Subcutaneous abdominal adipose tissue (tissue), 5 donors: Measurements from ENCODE around the gene S1PR2.
"Not testable (repeated sequence)": the region's sequence is repeated elsewhere in the genome, so short reads cannot be mapped to it uniquely, and the experiment has no call there.

Source experiments
- H3K27ac ChIP-seq: one replicate; pipeline ENCODE4 v1.7.0; 2013; ENCODE audit warnings: low read depth, mild to moderate bottlenecking, inconsistent platforms, low read length, moderate library complexity
- H3K27me3 ChIP-seq, 5 donors: one replicate each; pipeline ENCODE4 v1.7.0; 2013; ENCODE audit warnings: low read length in 5 of 5, inconsistent platforms in 1 of 5; ENCODE audit not compliant: control insufficient read depth in 5 of 5, insufficient read depth in 4 of 5
- H3K36me3 ChIP-seq, 5 donors: one replicate each; pipeline ENCODE4 v1.7.0; 2013; ENCODE audit warnings: low read length in 5 of 5; ENCODE audit not compliant: control insufficient read depth in 5 of 5, insufficient read depth in 5 of 5
- H3K4me1 ChIP-seq, 5 donors: one replicate each; pipeline ENCODE4 v1.7.0; 2013; ENCODE audit warnings: low read length in 5 of 5, mild to moderate bottlenecking in 3 of 5, moderate library complexity in 1 of 5; ENCODE audit not compliant: control insufficient read depth in 5 of 5, insufficient read depth in 5 of 5
- H3K4me3 ChIP-seq, 5 donors: one replicate each; pipeline ENCODE4 v1.7.0; 2013; ENCODE audit warnings: low read length in 5 of 5, low read depth in 1 of 5
- H3K9ac ChIP-seq, 5 donors: one replicate each; pipeline ENCODE4 v1.7.0; 2013; ENCODE audit warnings: low read length in 5 of 5, mild to moderate bottlenecking in 4 of 5, moderate library complexity in 3 of 5
- H3K9me3 ChIP-seq, 5 donors: one replicate each; pipeline ENCODE4 v1.7.0; 2013; ENCODE audit warnings: low read length in 5 of 5; ENCODE audit not compliant: control insufficient read depth in 5 of 5
- donor health status: healthy.
- donor health status: healthy.
- donor health status: healthy.
- donor health status: healthy.
- donor health status: healthy.

The S1PR2 gene

DNA sequence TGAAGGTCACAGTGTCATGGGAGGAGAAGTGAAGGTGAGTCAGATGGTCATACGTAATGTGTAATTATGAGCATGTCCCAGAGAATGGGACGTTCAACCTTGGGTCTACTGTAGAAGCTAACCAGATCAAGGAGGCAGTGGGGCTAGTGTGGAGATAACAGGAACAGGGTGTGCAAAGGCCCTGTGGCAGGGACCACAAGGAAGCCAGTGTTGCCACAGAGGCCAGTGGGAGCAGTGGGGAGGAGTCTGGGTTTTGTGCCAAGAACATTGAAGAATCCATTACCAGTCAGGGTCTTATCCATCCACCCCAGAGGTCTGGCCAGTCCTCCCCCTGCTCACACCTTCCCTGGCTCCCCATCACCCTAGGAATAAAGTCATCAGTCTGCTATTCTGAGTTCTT is 24.2 kb upstream of the S1PR2 start:
- Histone ChIP-seq H3K36me3 (peaks cover 0 to 50% (median 49%) of the 10 kb centered on the region in 5 donors), H3K4me1 (peaks cover 0 to 23% (median 13%) of the 10 kb centered on the region in 5 donors)

DNA sequence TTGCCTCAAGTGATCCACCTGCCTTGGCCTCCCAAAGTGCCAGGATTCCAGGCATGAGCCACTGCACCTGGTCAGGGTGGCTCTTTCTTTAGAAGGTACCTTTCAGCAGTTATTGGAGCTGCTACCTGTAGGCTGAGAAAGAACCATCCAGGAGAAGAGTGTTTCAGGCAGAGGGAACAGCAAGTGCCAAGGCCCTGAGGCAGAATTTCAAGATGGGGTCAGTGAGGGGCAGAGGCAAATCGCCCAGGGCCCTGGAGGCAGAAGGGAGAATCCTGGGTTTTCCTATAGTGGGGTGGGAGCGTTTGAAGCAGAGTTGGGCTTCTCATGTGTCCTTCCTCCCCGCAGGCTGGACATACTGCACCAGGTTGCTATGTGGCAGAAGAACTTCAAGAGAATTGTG is 23.1 kb upstream of the S1PR2 start:
- Histone ChIP-seq H3K4me1 (peaks cover 0 to 28% (median 14%) of the 10 kb centered on the region in 5 donors), H3K36me3 (peaks cover 0 to 47% (median 42%) of the 10 kb centered on the region in 5 donors), H3K27ac (no peak overlapping the region), H3K9me3 (no peaks in the 10 kb centered on the region), H3K9ac (no peak overlapping the region), H3K4me3 (no peak overlapping the region), H3K27me3 (no peaks in the 10 kb centered on the region)

More for the DNA sequence above, 24.2 kb upstream of the S1PR2 start:
- H3K4me3 ChIP-seq, result no peak overlapping the region
- no peak overlapping the region for H3K9ac ChIP-seq
- H3K27me3 ChIP-seq, result no peaks in the 10 kb centered on the region
- H3K27ac ChIP-seq, result no peak overlapping the region
- H3K9me3 ChIP-seq, result no peaks in the 10 kb centered on the region

- peaks cover 0 to 25% (median 12%) of the 10 kb centered on the region in 5 donors for H3K4me1 ChIP-seq
- H3K36me3 ChIP-seq, result peaks cover 0 to 35% (median 31%) of the 10 kb centered on the region in 5 donors
- peak overlapping the region; percentile 50 for H3K27ac ChIP-seq
- H3K4me3 ChIP-seq, result peak overlapping the region; percentile 68 to 100 (median 100)
- no peaks in the 10 kb centered on the region for H3K27me3 ChIP-seq
- H3K9ac ChIP-seq, result peak overlapping the region; percentile 77 to 92 (median 79)
- no peaks in the 10 kb centered on the region for H3K9me3 ChIP-seq
Observed at GRCh38 chr19:10252707-10253106, 21.6 kb upstream of the S1PR2 start.

DNA sequence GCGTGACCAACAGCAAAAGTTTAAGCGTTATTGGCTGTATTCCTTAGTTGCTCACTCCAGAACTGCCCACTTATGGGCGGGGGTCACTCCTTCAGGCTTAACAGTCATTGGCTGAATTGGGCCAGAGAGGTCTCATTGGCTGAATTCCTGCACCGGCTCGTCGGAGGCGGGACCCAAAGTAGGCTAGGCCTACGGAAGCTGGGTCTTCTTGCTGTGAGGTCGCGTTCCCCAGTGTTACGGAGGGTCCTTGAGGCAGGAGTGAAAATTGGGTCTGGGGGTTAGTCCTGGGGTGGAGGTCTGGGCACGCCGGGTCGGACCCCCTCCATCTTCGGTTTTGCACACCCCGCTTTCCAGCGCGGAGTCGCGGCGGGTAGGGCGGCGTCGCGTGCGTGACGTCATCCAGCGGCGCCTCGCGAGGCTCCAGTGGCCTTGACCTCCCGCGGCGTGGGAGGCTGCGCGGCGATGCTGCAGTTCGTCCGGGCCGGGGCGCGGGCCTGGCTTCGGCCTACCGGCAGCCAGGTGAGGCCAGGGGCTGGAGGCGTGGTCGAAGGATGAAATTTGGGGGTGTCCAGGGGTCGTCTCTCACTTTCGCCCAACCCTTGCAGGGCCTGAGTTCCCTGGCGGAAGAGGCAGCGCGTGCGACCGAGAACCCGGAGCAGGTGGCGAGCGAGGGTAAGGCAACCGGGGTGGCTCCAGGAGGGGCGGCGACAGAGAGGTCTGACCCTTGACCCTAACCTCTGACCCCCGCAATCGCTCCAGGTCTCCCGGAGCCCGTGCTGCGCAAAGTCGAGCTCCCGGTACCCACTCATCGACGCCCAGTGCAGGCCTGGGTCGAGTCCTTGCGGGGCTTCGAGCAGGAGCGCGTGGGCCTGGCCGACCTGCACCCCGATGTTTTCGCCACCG is 20.9 kb upstream of the S1PR2 start, which contains the start of gene MRPL4:
TSS of gene MRPL4 (plus strand) at position 423 of the 903 bp plus-strand sequence. CDS start at position 463, 40 bp downstream.
- no peaks in the 10 kb centered on the region for H3K27me3 ChIP-seq
- H3K4me3 ChIP-seq, result peak within 1 kb of the TSS; percentile 87 to 100 (median 100)
- no peaks in the 10 kb centered on the region for H3K9me3 ChIP-seq
- H3K36me3 ChIP-seq, result peaks cover 0 to 28% (median 24%) of the 10 kb centered on the region in 5 donors
- H3K9ac ChIP-seq, result peak within 1 kb of the TSS; percentile 77 to 92 (median 79)
- H3K4me1 ChIP-seq, result peaks cover 0 to 25% (median 12%) of the 10 kb centered on the region in 5 donors
- H3K27ac ChIP-seq, result peak within 1 kb of the TSS; percentile 50

DNA sequence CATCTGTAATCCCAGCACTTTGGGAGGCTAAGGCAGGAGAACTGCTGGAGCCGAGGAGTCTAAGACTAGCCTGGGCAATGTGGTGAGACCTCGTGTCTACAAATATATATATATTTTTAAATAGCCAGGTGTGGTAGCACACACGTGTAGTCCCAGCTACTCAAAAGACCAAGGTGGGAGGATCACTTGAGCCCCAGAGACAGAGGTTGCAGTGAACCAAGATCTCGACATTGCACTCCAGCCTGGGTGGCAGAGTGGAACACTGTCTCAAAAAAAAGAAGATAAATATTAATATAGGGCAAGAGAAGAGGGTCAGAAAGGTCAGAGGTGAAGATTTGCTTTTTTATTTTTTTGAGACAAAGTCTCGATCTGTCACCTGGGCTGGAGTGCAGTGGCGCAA is 15.4 kb upstream of the S1PR2 start:
- Histone ChIP-seq H3K4me3 (no peak overlapping the region), H3K27ac (no peak overlapping the region)

GRCh38 chr19:10245189-10245939 is 14.2 kb upstream of the S1PR2 start:
- Histone ChIP-seq H3K4me1 (peaks cover 0 to 5% (median 0%) of the 10 kb centered on the region in 5 donors), H3K27me3 (no peaks in the 10 kb centered on the region), H3K4me3 (no peak overlapping the region), H3K27ac (no peak overlapping the region), H3K36me3 (no peaks in the 10 kb centered on the region), H3K9ac (no peak overlapping the region), H3K9me3 (no peaks in the 10 kb centered on the region)

More for the DNA sequence above, 15.4 kb upstream of the S1PR2 start:
- H3K4me1 ChIP-seq, result peaks cover 0 to 14% (median 2%) of the 10 kb centered on the region in 5 donors
- no peaks in the 10 kb centered on the region for H3K36me3 ChIP-seq
- H3K27me3 ChIP-seq, result no peaks in the 10 kb centered on the region
- H3K9me3 ChIP-seq, result no peaks in the 10 kb centered on the region
- no peak overlapping the region for H3K9ac ChIP-seq

DNA sequence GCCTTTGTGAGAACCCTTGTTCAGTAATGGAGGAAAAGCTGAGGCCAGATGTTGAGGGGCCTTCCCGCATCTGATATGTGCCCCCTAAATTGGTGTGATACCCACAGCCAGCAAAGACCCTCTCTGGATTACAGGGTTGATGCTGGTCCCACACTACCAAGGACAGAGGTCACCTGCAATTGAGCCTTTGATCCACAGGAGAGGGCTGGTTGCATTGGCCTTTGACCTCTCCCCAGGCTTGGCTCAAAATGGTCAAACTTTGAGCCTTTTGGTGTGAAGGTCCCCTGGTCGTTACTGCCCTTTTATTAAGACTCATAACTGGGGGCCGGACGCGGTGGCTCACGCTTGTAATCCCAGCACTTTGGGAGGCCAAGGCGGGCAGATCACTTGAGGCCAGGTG is 12.5 kb upstream of the S1PR2 start:
- Histone ChIP-seq H3K36me3 (no peaks in the 10 kb centered on the region), H3K4me1 (peaks cover 0 to 3% (median 0%) of the 10 kb centered on the region in 5 donors), H3K4me3 (no peak overlapping the region), H3K27ac (no peak overlapping the region), H3K27me3 (no peaks in the 10 kb centered on the region), H3K9ac (no peak overlapping the region), H3K9me3 (no peaks in the 10 kb centered on the region)

GRCh38 chr19:10241826-10242449 is 10.8 kb upstream of the S1PR2 start:
- not testable (repeated sequence) for H3K4me3 ChIP-seq, H3K9ac ChIP-seq, H3K36me3 ChIP-seq, H3K9me3 ChIP-seq, H3K27ac ChIP-seq, H3K27me3 ChIP-seq
- H3K4me1 ChIP-seq, result peaks cover 0 to 18% (median 8%) of the 10 kb centered on the region in 5 donors

GRCh38 chr19:10238172-10238783 is 7.1 kb upstream of the S1PR2 start:
- no peaks in the 10 kb centered on the region for H3K36me3 ChIP-seq
- H3K27ac ChIP-seq, result peak overlapping the region; percentile 37
- H3K9me3 ChIP-seq, result no peaks in the 10 kb centered on the region
- H3K27me3 ChIP-seq, result peaks cover 0 to 3% (median 0%) of the 10 kb centered on the region in 5 donors
- H3K4me3 ChIP-seq, result peak overlapping the region in 1 of 5 donors; percentile 22
- H3K9ac ChIP-seq, result no peak overlapping the region
- peaks cover 8 to 29% (median 14%) of the 10 kb centered on the region in 5 donors for H3K4me1 ChIP-seq
